Esophagus squamous epithelium (tissue), 5 donors: ENCODE measurements around the gene SYCE3. TPM values are rescaled to one million over a fixed set of nuclear protein-coding genes. Genes with fewer than 3 reads are reported as not detected.

Experiments used
- DNase-seq: peaks from one replicate; lab custom pipeline; 2025; lab: John Stamatoyannopoulos, UW
- H3K27ac ChIP-seq, 4 donors: fragments of 200-600 bp; sonication (generic); one replicate each; pipeline ENCODE4 v1.5.1; 2016 to 2019; ENCODE audit warnings: mild to moderate bottlenecking in 1 of 4
- H3K27me3 ChIP-seq, 4 donors: fragments of 200-600 bp; sonication (generic); 1 replicate in 3 of 4; 2 replicates in 1 of 4; pipeline versions ENCODE4 v1.5.1 to v1.6.0; 2017 to 2021; ENCODE audit warnings: antibody characterized with exemption in 1 of 4
- H3K36me3 ChIP-seq, 3 donors: fragments of 200-600 bp; sonication (generic); one replicate each; pipeline ENCODE4 v1.5.1; 2016 to 2019
- H3K4me1 ChIP-seq, 3 donors: fragments of 200-600 bp; sonication (generic); one replicate each; pipeline ENCODE4 v1.5.1; 2017 to 2019
- H3K4me3 ChIP-seq, 4 donors: fragments of 200-600 bp; sonication (generic); 1 replicate in 3 of 4; 2 replicates in 1 of 4; pipeline ENCODE4 v1.5.1; 2016 to 2019; ENCODE audit warnings: mild to moderate bottlenecking in 2 of 4, moderate library complexity in 1 of 4
- H3K9me3 ChIP-seq, 3 donors: fragments of 200-600 bp; sonication (generic); one replicate each; pipeline ENCODE4 v1.5.1; 2016 to 2019
- CTCF ChIP-seq, 6 experiments: fragments of 450-650 bp in 4 of 6; fragments of 200-600 bp in 2 of 6; sonication (generic) in 2 of 6; IDR thresholded peaks; one replicate each; pipeline ENCODE4 v1.5.1; 2016 to 2019; ENCODE audit warnings: antibody characterized with exemption in 6 of 6, mild to moderate bottlenecking in 4 of 6, moderate library complexity in 4 of 6
- POLR2A ChIP-seq, 4 donors: fragments of 450-650 bp; IDR thresholded peaks; one replicate each; pipeline ENCODE4 v1.6.1; 2017; ENCODE audit warnings: antibody characterized with exemption in 4 of 4, mild to moderate bottlenecking in 4 of 4, moderate library complexity in 3 of 4
- WGBS, 2 donors: methylation state at CpG; one replicate each; pipeline ENCODE4 v1.1.5; 2018; 5-methylcytosine and 5-hydroxymethylcytosine counted together
- intact Hi-C: fragments of 100-400 bp; cut with DNase I; formaldehyde crosslinking; loops from one replicate; pipeline ENCODE4 v1.15.0; 2022
- total RNA-seq, 4 donors: library from RNA; depleted of rRNA; stranded (reverse); fragments of >200 nt; gene quantifications; one replicate each; pipeline ENCODE4 v1.1.0, GENCODE V29; 2016
- donor health status: DM: yes; HTN: yes; CAD: no.

SYCE3 gene
- total RNA-seq, 4 donors from 2014 or later, result 1.8 TPM; not detected in 3

GRCh38 chr22:50584106-50585096 is 21.7 kb upstream of the SYCE3 start:
- Histone ChIP-seq H3K4me3 (no peak overlapping the region), H3K9me3 (no peaks in the 10 kb centered on the region), H3K4me1 (peaks cover 17 to 26% (median 19%) of the 10 kb centered on the region in 3 donors), H3K36me3 (peaks cover 0 to 20% (median 6%) of the 10 kb centered on the region in 3 donors), H3K27me3 (no peaks in the 10 kb centered on the region), H3K27ac (no peak overlapping the region)
- intact Hi-C loops, result no loop called here
- 91 to 94% methylated on average over 19 to 21 of the region's 23 CpGs for WGBS, 2 donors
- TF ChIP-seq CTCF (IDR thresholded peaks at IDR 0.05), result no peak
- no peak for TF ChIP-seq POLR2A (IDR thresholded peaks at IDR 0.05)
- no peak for DNase-seq

GRCh38 chr22:50583294-50583861 is 20.7 kb upstream of the SYCE3 start:
- intact Hi-C loops, result no loop called here
- Histone ChIP-seq H3K4me1 (peaks cover 17 to 36% (median 22%) of the 10 kb centered on the region in 3 donors), H3K4me3 (peak overlapping the region; percentile 65 to 75 (median 70)), H3K27ac (peak overlapping the region; percentile 72 to 99 (median 94)), H3K27me3 (no peaks in the 10 kb centered on the region), H3K36me3 (peaks cover 0 to 29% (median 6%) of the 10 kb centered on the region in 3 donors), H3K9me3 (no peaks in the 10 kb centered on the region)
- TF ChIP-seq POLR2A (IDR thresholded peaks at IDR 0.05) (no peak), CTCF (IDR thresholded peaks at IDR 0.05) (peak in 1 of 6 experiments; percentile 1)
- 9 to 10% methylated on average over 16 to 19 of the region's 37 CpGs for WGBS, 2 donors
- no peak for DNase-seq

- intact Hi-C loops, result no loop called here
- peak in 3 of 4 donors; percentile 88 to 97 (median 93) for TF ChIP-seq POLR2A (IDR thresholded peaks at IDR 0.05)
- TF ChIP-seq CTCF (IDR thresholded peaks at IDR 0.05), result peak in 2 of 6 experiments; percentile 3 to 14
- Histone ChIP-seq H3K27ac (peak within 1 kb of the TSS; percentile 94 to 99 (median 95)), H3K36me3 (peaks cover 0 to 29% (median 6%) of the 10 kb centered on the region in 3 donors), H3K9me3 (no peaks in the 10 kb centered on the region), H3K27me3 (no peaks in the 10 kb centered on the region), H3K4me1 (peaks cover 20 to 41% (median 27%) of the 10 kb centered on the region in 3 donors), H3K4me3 (peak within 1 kb of the TSS; percentile 65 to 75 (median 70))
- peak; percentile 89 for DNase-seq
- WGBS, 2 donors, result no CpG with 5 or more reads among the region's 96 CpGs
These were observed 20.0 kb upstream of the SYCE3 start, which contains the start of gene CHKB for GRCh38 chr22:50582493-50583293. TSS of gene CHKB (minus strand) at chr22:50582849. CDS start at chr22:50582781, 68 bp downstream.

GRCh38 chr22:50581950-50582492 is 19.3 kb upstream of the SYCE3 start:
- TF ChIP-seq POLR2A (IDR thresholded peaks at IDR 0.05), result no peak
- TF ChIP-seq CTCF (IDR thresholded peaks at IDR 0.05), result no peak
- intact Hi-C loops, result no loop called here
- peak overlapping the region; percentile 94 to 99 (median 95) for H3K27ac ChIP-seq
- DNase-seq, result no peak
- H3K27me3 ChIP-seq, result no peaks in the 10 kb centered on the region
- peaks cover 0 to 29% (median 6%) of the 10 kb centered on the region in 3 donors for H3K36me3 ChIP-seq
- peak overlapping the region; percentile 65 to 75 (median 70) for H3K4me3 ChIP-seq
- H3K4me1 ChIP-seq, result peaks cover 20 to 41% (median 27%) of the 10 kb centered on the region in 3 donors
- H3K9me3 ChIP-seq, result no peaks in the 10 kb centered on the region
- 25% methylated on average over 4 of the region's 39 CpGs; no CpG with 5 or more reads in 1 of the 2 donors for WGBS, 2 donors
